ENCODE measurements around the gene RFX2.

- TF ChIP-seq, protein P1, sequence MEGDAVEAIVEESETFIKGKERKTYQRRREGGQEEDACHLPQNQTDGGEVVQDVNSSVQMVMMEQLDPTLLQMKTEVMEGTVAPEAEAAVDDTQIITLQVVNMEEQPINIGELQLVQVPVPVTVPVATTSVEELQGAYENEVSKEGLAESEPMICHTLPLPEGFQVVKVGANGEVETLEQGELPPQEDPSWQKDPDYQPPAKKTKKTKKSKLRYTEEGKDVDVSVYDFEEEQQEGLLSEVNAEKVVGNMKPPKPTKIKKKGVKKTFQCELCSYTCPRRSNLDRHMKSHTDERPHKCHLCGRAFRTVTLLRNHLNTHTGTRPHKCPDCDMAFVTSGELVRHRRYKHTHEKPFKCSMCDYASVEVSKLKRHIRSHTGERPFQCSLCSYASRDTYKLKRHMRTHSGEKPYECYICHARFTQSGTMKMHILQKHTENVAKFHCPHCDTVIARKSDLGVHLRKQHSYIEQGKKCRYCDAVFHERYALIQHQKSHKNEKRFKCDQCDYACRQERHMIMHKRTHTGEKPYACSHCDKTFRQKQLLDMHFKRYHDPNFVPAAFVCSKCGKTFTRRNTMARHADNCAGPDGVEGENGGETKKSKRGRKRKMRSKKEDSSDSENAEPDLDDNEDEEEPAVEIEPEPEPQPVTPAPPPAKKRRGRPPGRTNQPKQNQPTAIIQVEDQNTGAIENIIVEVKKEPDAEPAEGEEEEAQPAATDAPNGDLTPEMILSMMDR (IDR thresholded peaks at IDR 0.05), result no peak
- no peak for TF ChIP-seq ZFX (IDR thresholded peaks at IDR 0.05; ENCODE audit: borderline replicate concordance)
Observed at GRCh38 chr19:6035026-6035425, 75.3 kb downstream of the RFX2 start.

All from 22Rv1 (cell line).